GM21737 (cell line): Measurements from ENCODE around the gene POU5F2.

Source experiments
- ATAC-seq: cut with Tn5 transposase; IDR thresholded peaks from one replicate; pipeline ENCODE4 v1.9.1; 2021; ENCODE audit warnings: mild to moderate bottlenecking, moderate library complexity; ENCODE audit not compliant: unreplicated experiment

The POU5F2 gene

GRCh38 chr5:93741136-93741811 lies at the start of gene POU5F2:
POU5F2 (minus strand) TSS chr5:93741600; CDS start chr5:93741563, 37 bp downstream.
- ATAC-seq, result no peak

GRCh38 chr5:93790401-93790800 lies 49.0 kb upstream of the POU5F2 start:
- no peak for ATAC-seq

GRCh38 chr5:93789173-93790067 lies 48.0 kb upstream of the POU5F2 start:
- no peak for ATAC-seq

- no peak for ATAC-seq
Measured at GRCh38 chr5:93787598-93787997, 46.2 kb upstream of the POU5F2 start.

- ATAC-seq, result no peak
Measured at GRCh38 chr5:93785475-93785874, 44.1 kb upstream of the POU5F2 start.

GRCh38 chr5:93782978-93783377 lies 41.6 kb upstream of the POU5F2 start:
- ATAC-seq, result no peak

GRCh38 chr5:93777620-93778019 lies 36.2 kb upstream of the POU5F2 start:
- no peak for ATAC-seq

- ATAC-seq, result no peak
Measured at GRCh38 chr5:93756372-93756771, 15.0 kb upstream of the POU5F2 start.

- no peak for ATAC-seq
Measured at GRCh38 chr5:93755716-93756115, 14.3 kb upstream of the POU5F2 start.

GRCh38 chr5:93748875-93749397 lies 7.5 kb upstream of the POU5F2 start:
- ATAC-seq, result no peak

GRCh38 chr5:93746406-93747056 lies 5.1 kb upstream of the POU5F2 start:
- no peak for ATAC-seq

GRCh38 chr5:93736284-93736683 lies 5.1 kb downstream of the POU5F2 start:
- no peak for ATAC-seq

GRCh38 chr5:93735378-93735777 lies 6.0 kb downstream of the POU5F2 start:
- no peak for ATAC-seq

GRCh38 chr5:93731987-93732386 lies 9.4 kb downstream of the POU5F2 start:
- no peak for ATAC-seq

- ATAC-seq, result no peak
Measured at GRCh38 chr5:93726595-93726994, 14.8 kb downstream of the POU5F2 start.

GRCh38 chr5:93724791-93725190 lies 16.6 kb downstream of the POU5F2 start:
- ATAC-seq, result no peak

GRCh38 chr5:93723681-93724080 lies 17.7 kb downstream of the POU5F2 start:
- ATAC-seq, result no peak

- no peak for ATAC-seq
Measured at GRCh38 chr5:93723005-93723404, 18.4 kb downstream of the POU5F2 start.

- ATAC-seq, result no peak
Measured at GRCh38 chr5:93722588-93722987, 18.8 kb downstream of the POU5F2 start.

- no peak for ATAC-seq
Measured at GRCh38 chr5:93721511-93721910, 19.9 kb downstream of the POU5F2 start.

- no peak for ATAC-seq
Measured at GRCh38 chr5:93721071-93721470, 20.3 kb downstream of the POU5F2 start.
